Endodermal cell (in vitro differentiated cells): ENCODE measurements around the gene SLC2A5. TPM values are rescaled to one million over a fixed set of nuclear protein-coding genes. Genes with fewer than 3 reads are reported as not detected.

Source experiments
- DNase-seq: peaks from one replicate; pipeline ENCODE4 v3.0.0-alpha.2; 2017
- H3K27ac ChIP-seq: 2 replicates; pipeline ENCODE4 v1.5.1; 2013; ENCODE audit warnings: mild to moderate bottlenecking, low read depth, low read length, moderate library complexity
- H3K27me3 ChIP-seq: 2 replicates; pipeline ENCODE4 v1.6.1; 2013; ENCODE audit warnings: mild to moderate bottlenecking, low read length, moderate library complexity; ENCODE audit not compliant: insufficient read depth, control insufficient read depth, poor library complexity, severe bottlenecking
- H3K36me3 ChIP-seq: 2 replicates; pipeline ENCODE4 v1.7.0; 2013; ENCODE audit warnings: mild to moderate bottlenecking, low read length, moderate library complexity; ENCODE audit not compliant: control insufficient read depth, insufficient read depth
- H3K4me1 ChIP-seq: one replicate; pipeline ENCODE4 v1.7.0; 2013; ENCODE audit warnings: low read length; ENCODE audit not compliant: control insufficient read depth, insufficient read depth
- H3K4me3 ChIP-seq: 2 replicates; pipeline ENCODE4 v1.5.1; 2013; ENCODE audit warnings: mild to moderate bottlenecking, low read length, moderate library complexity
- H3K9ac ChIP-seq: 2 replicates; pipeline ENCODE4 v1.6.1; 2013; ENCODE audit warnings: mild to moderate bottlenecking, low read length, moderate library complexity; ENCODE audit not compliant: poor library complexity, severe bottlenecking; ENCODE audit errors: extremely low read depth
- H3K9me3 ChIP-seq: 2 replicates; pipeline ENCODE4 v1.6.1; 2013; ENCODE audit warnings: mild to moderate bottlenecking, low read length, moderate library complexity; ENCODE audit not compliant: control insufficient read depth
- H3K27ac Mint-ChIP-seq: 2 replicates; pipeline ENCODE4 v1.8.0; 2020; ENCODE audit warnings: mixed read lengths
- H3K27me3 Mint-ChIP-seq: 2 replicates; pipeline ENCODE4 v1.8.0; 2021; ENCODE audit warnings: mild to moderate bottlenecking, mixed read lengths; ENCODE audit not compliant: insufficient read depth
- H3K36me3 Mint-ChIP-seq: 2 replicates; pipeline ENCODE4 v1.8.0; 2020; ENCODE audit warnings: low read depth, mixed read lengths
- H3K4me1 Mint-ChIP-seq: 2 replicates; pipeline ENCODE4 v1.8.0; 2020; ENCODE audit warnings: mixed read lengths
- H3K4me3 Mint-ChIP-seq: 2 replicates; pipeline ENCODE4 v1.8.0; 2020; ENCODE audit warnings: mild to moderate bottlenecking, moderate library complexity, mixed read lengths
- H3K9me3 Mint-ChIP-seq: 2 replicates; pipeline ENCODE4 v1.8.0; 2020; ENCODE audit warnings: mild to moderate bottlenecking, mixed read lengths
- WGBS, 2 experiments: methylation state at CpG; one replicate each; pipeline versions ENCODE4 v1.1.5 to v1.1.7; 2013; ENCODE audit warnings: missing lambda C conversion rate in 2 of 2, mixed read lengths in 1 of 2; ENCODE audit not compliant: insufficient coverage in 1 of 2, insufficient read length in 1 of 2; 5-methylcytosine and 5-hydroxymethylcytosine counted together
- total RNA-seq, 2 donors: library from RNA; stranded (reverse); fragmentation: NEBNext Ultra II Directional in 1 of 2; extraction: Animal tissue kit (Norgen Biotek cat#: 25700) in 1 of 2; gene quantifications; 2 replicates in 1 of 2; 3 replicates in 1 of 2; pipeline ENCODE4 v1.2.1, GENCODE V29; 2021
- TF ChIP-seq, protein P1 (sequence below): fragments of 200-600 bp; sonication (generic); conservative IDR thresholded peaks from 2 replicates; pipeline ENCODE4 v1.5.0; 2021; ENCODE audit warnings: antibody characterized with exemption, mild to moderate bottlenecking

Gene SLC2A5
- total RNA-seq, 2 donors from 2014 or later, result not detected

DNA sequence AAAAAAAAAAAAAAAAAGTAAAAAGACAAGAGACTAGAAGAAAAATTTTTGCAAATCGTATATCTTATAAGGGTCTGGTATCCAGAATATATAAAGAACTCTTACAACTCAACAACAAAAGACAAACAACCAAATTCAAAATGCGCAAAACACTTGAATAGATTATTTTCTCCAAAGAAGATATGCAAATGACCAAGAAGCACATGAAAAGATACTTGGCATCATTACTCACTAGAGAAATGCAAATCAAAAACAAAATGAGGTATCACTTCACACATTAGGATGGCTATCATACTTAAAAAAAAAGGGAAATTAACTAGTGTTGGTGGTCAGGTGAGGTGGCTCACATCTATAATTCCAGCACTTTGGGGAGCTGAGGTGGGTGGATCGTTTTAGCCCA, 12.0 kb upstream of the SLC2A5 start:
- no peak overlapping the region for H3K4me3 ChIP-seq
- no peaks in the 10 kb centered on the region for H3K36me3 ChIP-seq
- Mint-ChIP-seq H3K27me3 (no peaks in the 10 kb centered on the region), H3K4me1 (peaks cover 3% of the 10 kb centered on the region), H3K4me3 (no peak overlapping the region), H3K27ac (no peak overlapping the region), H3K9me3 (peaks cover 2% of the 10 kb centered on the region), H3K36me3 (no peaks in the 10 kb centered on the region)
- H3K4me1 ChIP-seq, result no peaks in the 10 kb centered on the region
- WGBS, 2 experiments, result 84 to 100% methylated on average over 1 to 3 of the region's 3 CpGs
- no peak overlapping the region for H3K27ac ChIP-seq
- no peaks in the 10 kb centered on the region for H3K27me3 ChIP-seq
- H3K9me3 ChIP-seq, result no peaks in the 10 kb centered on the region
- no peak for DNase-seq
- H3K9ac ChIP-seq, result no peak overlapping the region
- TF ChIP-seq, protein P1, sequence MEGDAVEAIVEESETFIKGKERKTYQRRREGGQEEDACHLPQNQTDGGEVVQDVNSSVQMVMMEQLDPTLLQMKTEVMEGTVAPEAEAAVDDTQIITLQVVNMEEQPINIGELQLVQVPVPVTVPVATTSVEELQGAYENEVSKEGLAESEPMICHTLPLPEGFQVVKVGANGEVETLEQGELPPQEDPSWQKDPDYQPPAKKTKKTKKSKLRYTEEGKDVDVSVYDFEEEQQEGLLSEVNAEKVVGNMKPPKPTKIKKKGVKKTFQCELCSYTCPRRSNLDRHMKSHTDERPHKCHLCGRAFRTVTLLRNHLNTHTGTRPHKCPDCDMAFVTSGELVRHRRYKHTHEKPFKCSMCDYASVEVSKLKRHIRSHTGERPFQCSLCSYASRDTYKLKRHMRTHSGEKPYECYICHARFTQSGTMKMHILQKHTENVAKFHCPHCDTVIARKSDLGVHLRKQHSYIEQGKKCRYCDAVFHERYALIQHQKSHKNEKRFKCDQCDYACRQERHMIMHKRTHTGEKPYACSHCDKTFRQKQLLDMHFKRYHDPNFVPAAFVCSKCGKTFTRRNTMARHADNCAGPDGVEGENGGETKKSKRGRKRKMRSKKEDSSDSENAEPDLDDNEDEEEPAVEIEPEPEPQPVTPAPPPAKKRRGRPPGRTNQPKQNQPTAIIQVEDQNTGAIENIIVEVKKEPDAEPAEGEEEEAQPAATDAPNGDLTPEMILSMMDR, result no peak

DNA sequence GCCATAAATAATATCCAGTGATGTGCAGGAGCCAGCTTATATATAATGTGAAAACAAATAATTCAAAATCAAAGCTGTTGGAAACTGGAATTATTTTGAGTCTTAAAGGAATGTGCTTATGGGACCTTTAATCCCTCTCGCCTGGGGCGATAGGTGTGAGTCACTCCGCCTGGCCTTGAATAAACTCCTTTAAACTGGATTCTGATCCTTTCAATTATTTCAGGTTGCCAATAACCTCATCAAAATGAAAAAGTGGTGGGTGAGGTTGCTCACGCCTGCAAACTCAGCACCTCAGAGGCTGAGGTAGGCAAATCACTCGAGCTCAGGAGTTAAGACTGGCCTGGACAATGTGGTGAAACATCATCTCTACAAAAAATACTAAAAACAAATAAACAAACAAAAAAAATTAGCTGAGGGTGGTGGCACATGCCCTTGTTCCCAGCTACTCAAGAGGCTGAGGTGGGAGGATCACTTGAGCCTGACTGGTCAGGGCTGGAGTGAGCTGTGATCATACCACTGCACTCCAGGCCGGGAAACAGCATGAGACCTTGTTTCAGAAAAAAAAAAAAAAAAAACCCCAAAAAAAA, 11.4 kb upstream of the SLC2A5 start:
- Histone ChIP-seq H3K36me3 (no peaks in the 10 kb centered on the region), H3K9me3 (no peaks in the 10 kb centered on the region), H3K27me3 (no peaks in the 10 kb centered on the region), H3K4me1 (no peaks in the 10 kb centered on the region), H3K9ac (no peak overlapping the region), H3K27ac (no peak overlapping the region), H3K4me3 (no peak overlapping the region)
- H3K4me1 Mint-ChIP-seq, result peaks cover 3% of the 10 kb centered on the region
- H3K4me3 Mint-ChIP-seq, result no peak overlapping the region
- 89 to 90% methylated on average over 3 to 6 of the region's 6 CpGs for WGBS, 2 experiments
- DNase-seq, result no peak
- H3K27me3 Mint-ChIP-seq, result no peaks in the 10 kb centered on the region
- no peak overlapping the region for H3K27ac Mint-ChIP-seq
- no peaks in the 10 kb centered on the region for H3K36me3 Mint-ChIP-seq
- H3K9me3 Mint-ChIP-seq, result no peaks in the 10 kb centered on the region
- TF ChIP-seq, protein P1, result no peak

DNA sequence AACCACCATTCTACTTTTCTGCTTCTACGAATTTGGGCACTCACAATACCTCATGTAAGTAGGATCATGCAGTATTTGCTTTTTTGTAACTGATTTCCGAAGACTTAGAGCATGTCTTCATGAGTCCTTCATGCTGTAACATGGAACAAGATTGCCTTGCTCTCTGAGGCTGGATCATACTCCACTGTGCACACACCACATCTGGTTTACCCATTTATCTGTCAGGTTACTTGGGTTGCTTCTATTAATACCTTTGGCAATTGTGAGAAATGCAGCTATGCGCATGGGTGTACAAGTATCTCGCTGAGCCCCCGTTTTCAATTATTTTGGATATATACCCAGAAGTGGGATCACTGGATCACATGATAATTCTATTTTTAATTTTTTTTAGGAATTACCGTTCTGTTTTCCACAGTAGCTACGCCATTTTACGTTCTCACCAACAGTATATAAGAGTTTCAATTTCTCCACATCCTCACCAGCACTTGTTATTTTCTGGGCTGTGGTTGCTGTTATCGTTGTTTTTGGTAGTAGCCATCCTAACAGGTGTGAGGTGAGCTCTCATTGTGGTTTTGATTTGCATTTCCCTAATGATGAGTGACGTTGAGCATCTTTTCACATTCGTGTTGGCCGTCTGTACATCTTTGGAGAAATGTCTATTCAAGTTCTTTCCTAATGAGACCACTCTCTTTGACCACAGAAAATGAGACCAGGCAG, 10.7 kb upstream of the SLC2A5 start:
- Histone ChIP-seq H3K27ac (no peak overlapping the region), H3K9ac (no peak overlapping the region), H3K36me3 (no peaks in the 10 kb centered on the region), H3K9me3 (no peaks in the 10 kb centered on the region), H3K4me3 (no peak overlapping the region), H3K27me3 (no peaks in the 10 kb centered on the region), H3K4me1 (no peaks in the 10 kb centered on the region)
- Mint-ChIP-seq H3K4me3 (no peak overlapping the region), H3K9me3 (no peaks in the 10 kb centered on the region), H3K27ac (no peak overlapping the region), H3K4me1 (peaks cover 3% of the 10 kb centered on the region), H3K36me3 (no peaks in the 10 kb centered on the region), H3K27me3 (no peaks in the 10 kb centered on the region)
- DNase-seq, result no peak
- 89 to 93% methylated on average over 10 to 12 of the region's 12 CpGs for WGBS, 2 experiments
- TF ChIP-seq, protein P1, result no peak
